A549 (cell line): ENCODE data around the gene SOSTDC1.

Experiments used
- ESRRA ChIP-seq: fragments of 150-350 bp; IDR thresholded peaks from 2 replicates; pipeline ENCODE4 v1.6.1; 2014; ENCODE audit warnings: mild to moderate bottlenecking, low read length, borderline replicate concordance
- TF ChIP-seq, protein P1 (sequence below): fragments of >200 bp; sonication (Bioruptor Twin); formaldehyde crosslinking; IDR thresholded peaks from 3 replicates; pipeline ENCODE4 v1.5.1; 2016

DNA sequence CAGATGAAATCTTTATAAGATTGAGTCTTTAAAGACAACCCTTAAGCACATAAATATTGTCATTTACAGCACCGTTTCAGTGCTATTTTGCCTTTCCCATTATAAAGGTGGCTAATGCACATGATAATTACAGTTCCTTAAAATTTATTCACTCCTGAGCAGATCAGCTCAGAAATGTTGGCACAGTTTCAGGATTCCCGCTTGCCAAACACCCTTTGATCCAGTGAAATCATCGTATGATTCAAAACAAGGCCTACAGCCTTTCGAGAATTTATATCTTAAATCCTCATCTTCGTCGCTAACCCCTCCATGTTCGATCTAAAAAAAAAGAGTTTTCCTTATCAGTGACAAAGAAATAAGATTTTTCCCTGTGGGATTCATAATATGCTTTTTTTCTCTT, 14.1 kb upstream of the SOSTDC1 start:
- TF ChIP-seq ESRRA: no peak
- TF ChIP-seq, protein P1, sequence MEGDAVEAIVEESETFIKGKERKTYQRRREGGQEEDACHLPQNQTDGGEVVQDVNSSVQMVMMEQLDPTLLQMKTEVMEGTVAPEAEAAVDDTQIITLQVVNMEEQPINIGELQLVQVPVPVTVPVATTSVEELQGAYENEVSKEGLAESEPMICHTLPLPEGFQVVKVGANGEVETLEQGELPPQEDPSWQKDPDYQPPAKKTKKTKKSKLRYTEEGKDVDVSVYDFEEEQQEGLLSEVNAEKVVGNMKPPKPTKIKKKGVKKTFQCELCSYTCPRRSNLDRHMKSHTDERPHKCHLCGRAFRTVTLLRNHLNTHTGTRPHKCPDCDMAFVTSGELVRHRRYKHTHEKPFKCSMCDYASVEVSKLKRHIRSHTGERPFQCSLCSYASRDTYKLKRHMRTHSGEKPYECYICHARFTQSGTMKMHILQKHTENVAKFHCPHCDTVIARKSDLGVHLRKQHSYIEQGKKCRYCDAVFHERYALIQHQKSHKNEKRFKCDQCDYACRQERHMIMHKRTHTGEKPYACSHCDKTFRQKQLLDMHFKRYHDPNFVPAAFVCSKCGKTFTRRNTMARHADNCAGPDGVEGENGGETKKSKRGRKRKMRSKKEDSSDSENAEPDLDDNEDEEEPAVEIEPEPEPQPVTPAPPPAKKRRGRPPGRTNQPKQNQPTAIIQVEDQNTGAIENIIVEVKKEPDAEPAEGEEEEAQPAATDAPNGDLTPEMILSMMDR: no peak
